Measurements from ENCODE around the gene SLCO2A1.

DNA sequence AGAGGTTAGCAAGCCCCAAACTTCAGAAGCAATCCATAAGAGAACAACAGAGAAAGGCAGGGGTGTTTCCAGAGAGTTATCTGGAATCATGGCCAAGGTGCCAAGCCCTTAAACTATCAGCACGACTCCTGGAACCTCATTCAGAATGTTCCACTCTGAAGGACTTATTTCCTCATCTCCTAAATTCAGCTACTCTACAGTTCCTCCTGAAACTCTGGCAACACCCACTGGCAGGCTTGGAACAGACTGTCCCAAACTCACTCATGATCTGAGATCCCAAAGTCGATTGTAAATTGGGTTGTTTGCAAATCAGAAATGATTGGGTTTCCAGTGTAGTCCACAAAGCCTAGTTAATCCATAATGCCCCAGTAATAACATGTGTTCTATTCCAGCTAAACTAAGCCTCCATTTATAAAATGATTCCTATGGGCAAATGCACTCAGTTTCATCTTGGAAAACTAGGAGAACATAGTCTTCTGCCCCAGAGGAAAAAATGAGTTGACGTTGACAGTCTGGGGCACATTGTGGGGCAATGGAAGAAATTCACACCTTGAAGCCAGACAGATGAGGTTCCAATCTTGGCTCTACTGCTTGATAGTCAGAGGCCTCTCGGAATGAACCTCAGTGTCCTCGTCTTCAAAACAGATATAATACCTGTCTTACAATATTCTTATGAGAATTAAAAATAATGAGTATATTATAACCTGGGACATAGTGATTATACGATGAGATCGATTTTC, 65.9 kb downstream of the SLCO2A1 start:
- TF ChIP-seq POLR2A (IDR thresholded peaks at IDR 0.05): no peak
- TF ChIP-seq, protein P1, sequence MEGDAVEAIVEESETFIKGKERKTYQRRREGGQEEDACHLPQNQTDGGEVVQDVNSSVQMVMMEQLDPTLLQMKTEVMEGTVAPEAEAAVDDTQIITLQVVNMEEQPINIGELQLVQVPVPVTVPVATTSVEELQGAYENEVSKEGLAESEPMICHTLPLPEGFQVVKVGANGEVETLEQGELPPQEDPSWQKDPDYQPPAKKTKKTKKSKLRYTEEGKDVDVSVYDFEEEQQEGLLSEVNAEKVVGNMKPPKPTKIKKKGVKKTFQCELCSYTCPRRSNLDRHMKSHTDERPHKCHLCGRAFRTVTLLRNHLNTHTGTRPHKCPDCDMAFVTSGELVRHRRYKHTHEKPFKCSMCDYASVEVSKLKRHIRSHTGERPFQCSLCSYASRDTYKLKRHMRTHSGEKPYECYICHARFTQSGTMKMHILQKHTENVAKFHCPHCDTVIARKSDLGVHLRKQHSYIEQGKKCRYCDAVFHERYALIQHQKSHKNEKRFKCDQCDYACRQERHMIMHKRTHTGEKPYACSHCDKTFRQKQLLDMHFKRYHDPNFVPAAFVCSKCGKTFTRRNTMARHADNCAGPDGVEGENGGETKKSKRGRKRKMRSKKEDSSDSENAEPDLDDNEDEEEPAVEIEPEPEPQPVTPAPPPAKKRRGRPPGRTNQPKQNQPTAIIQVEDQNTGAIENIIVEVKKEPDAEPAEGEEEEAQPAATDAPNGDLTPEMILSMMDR (IDR thresholded peaks at IDR 0.05): no peak
